ENCODE results near the gene SRI.
"Not testable (repeated sequence)": the region's sequence is repeated elsewhere in the genome, so short reads cannot be mapped to it uniquely, and the experiment has no call there.

The SRI gene

DNA sequence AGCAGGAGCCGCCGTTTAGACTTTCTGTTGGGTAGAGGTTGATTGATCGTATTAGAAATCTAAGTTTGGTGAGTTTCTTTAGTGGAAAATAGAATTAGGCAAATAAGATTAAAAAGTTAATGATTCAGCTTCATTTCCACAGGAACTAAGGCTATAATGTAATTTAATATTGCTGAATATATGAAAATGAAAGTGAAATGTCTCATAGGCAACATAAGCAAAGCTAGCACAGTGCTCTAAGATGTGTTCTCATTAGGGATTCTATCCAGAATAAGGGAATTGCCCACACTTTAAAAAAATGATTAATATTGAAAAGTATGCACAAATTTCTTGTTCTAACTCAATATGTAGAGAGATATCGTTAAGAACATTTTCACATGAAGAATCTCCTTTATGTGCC lies 47.0 kb downstream of the SRI start:
- no peak for DNase-seq

DNA sequence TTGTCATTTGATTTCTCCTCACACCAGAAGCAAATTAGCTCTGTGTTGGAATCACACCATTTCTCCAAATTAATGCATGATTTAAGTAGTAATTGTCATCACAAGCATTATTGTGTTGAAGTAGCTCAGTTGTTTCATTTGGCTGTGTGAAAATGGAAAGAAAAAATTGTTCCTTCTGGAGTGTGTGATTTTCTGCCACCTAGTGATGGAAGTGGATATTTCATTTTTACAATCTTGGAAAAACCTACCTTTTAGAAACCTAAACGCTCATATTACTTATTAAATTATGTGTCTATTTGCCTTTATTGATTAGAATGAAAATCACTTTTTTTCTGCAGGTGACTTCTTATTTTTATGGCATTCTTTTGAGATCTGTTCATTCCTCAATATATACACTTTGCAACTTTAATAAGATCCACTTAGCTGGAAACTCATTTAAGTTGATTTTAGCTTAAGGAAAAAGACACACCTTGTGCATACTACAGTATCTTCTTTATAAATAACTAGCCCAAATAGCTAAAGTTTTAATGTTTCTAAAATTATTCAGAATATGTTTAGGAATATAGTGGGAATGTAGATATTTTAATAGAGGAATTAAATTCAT lies 50.0 kb downstream of the SRI start:
- no peak for DNase-seq

DNA sequence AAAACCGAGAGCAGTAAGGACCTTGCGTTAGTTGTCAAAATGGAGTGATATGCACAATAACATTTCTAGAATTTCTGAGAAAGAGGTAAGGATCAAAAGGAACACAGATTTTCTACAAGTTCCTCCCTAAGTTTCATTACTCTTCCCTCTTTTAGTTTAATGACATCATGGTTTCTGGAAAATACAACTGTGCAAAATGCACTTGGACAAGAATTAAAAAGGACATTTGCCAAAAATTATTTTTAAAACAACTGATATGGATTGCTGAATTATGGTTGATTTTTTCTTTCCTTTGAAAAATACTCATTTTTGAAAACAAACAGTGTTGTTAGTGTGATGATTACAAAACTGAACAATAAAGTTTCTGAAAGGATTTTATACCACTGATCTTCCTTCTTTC lies 52.1 kb downstream of the SRI start:
- DNase-seq, result no peak

DNA sequence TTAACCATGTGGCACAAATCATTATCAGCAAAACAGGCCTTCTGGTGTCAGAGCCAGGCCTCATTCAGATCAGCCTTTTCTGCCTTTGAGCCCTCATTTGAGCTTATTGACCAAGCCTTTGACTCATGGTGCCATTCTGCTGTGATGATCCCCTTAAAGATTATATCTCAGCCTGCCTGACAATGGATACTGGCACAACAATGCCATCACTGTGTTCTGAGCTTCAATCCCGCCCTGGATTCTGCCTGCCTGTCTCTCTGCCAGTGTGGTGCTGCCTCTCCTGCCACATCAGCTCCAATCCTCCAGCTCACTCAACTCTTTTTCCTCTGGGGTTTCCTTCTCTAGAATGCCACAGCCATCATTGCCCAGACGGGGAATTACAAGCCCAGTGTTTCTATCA lies 52.6 kb downstream of the SRI start:
- no peak for DNase-seq

DNA sequence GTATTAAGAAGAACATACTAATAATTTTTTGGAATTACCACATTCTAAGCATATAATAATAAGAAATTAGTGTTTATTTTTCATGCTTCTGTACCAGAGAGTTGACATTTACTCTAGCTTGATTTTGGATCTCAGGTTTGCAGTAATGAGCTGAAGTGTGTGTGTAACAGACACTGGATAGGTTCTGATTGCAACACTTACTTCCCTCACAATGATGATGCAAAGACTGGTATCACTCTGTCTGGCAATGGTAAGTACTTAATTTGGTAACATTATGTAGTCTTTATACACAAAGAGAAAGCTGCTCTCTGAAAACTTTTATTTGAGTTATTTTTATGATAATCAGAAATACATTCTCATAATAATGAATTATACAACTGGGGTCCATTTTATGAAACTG lies 54.1 kb downstream of the SRI start:
- DNase-seq, result no peak

DNA sequence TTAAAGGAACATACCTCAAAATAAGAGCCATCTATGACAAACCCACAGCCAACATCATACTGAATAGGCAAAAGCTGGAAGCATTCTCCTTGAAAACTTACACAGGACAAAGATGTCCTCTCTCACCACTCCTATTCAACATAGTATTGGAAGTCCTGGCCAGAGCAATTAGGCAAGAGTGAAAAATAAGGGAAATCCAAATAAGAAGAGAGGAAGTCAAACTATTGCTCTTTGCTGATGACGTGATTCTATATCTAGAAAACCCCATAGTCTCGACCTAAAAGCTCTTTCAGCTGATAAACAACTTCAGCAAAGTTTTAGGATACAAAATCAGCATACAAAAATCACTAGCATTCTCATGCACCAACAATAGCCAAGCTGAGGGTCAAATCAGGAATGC lies 60.1 kb downstream of the SRI start:
- DNase-seq, result not testable (repeated sequence)

DNA sequence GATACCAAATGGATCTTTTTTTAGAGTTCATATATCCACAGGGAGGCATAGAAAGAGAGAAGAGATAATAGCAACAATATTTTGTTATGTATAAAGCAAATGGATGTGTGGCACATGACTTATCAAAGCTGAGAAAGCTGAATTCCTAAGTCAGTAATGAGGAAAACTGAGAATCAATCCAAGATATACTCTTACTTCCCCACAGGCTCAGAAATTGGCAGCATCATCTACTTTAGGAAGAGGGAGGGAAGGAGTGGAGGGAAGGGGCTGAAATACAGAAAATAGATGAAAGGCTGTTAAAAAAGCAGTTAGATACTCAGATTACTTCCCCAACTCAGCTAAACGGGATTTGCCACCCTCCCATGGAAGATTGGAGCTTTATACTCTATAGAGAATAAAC lies 63.5 kb downstream of the SRI start:
- no peak for DNase-seq

DNA sequence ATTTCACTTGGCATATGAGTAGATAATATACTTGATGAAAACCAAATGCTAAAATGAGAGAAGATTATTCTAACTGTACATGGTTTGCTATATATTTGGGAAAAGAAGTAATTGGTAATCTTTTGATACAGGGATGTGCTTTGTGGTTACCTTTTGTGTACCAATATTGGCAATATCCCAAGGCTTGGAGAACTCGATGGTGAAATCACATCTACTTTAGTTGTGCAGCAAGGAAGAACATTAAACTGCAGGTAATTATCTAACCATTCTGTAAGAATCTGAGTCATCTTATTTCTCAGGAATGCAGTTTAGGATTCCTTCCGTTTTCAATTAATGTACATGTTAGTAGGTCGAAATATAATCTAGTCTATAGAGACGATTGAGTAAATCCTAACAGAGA lies 64.1 kb downstream of the SRI start:
- DNase-seq, result no peak
